ENCODE measurements around the gene TGFBR3L. TPM values are rescaled to one million over a fixed set of nuclear protein-coding genes. Genes with fewer than 3 reads are reported as not detected.
A peak's percentile ranks its signal among the peaks of the same experiment; 100 is the strongest.

TGFBR3L gene
- total and polyA plus RNA-seq, 2 of the 13 experiments (the other 11 are each of a cell fraction or from before 2014, with no cell fraction given) = 0.20 to 1.0 TPM

DNA sequence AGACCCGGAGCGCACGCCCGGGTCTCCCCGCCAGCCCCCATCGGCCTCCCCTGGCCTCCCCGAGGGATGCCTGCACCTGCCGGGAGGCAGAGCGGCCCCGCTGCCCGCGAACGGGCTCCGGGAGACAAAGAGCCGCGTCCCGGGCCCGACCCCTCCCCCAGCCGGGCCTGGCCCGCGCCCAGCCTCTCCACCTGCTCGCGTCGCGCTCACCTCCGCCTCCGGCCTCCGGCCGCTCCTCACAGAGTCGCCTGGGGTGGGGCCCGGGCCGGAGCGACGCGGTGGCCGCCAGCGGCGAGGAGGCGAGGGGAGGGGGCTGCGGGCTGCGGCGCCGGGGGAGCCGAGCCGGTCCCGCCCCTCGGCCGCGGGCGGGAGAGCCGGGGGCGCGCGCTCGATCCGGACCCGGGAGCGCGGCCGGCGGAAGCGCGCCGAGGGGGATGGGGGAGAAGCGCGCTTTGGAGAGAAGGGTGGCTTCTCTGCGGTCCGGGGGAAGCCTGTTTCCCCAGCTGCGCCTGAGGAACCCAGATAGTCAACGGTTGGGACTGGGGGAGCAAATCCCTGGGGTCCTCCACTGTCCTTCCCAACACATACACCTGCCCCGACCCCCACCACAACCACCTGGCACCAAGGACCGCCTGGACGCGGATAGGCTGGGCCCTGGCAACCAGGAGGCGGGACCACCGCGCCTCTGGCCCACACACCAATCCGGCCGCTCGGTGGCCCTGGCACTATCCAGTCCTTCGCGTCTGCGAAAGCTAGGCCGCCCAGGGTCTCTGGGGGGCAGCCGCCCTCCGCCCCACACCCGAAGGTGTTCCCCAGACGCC, 40.3 kb upstream of the TGFBR3L start, which contains the start of gene PRR36 (continued):
- TF ChIP-seq AGO2 (optimal IDR thresholded peaks at IDR 0.05; ENCODE audit: low read depth, low read length) (no peak), ZNF577 (CRISPR knock-in tag; IDR thresholded peaks at IDR 0.05; ENCODE audit: borderline replicate concordance, low read depth) (no peak), SOX6 (IDR thresholded peaks at IDR 0.05) (no peak), SOX6 (CRISPR knock-in tag; IDR thresholded peaks at IDR 0.05) (no peak), ZNF33B (CRISPR knock-in tag; IDR thresholded peaks at IDR 0.05) (no peak), DPF2 (CRISPR knock-in tag; IDR thresholded peaks at IDR 0.05; ENCODE audit: borderline replicate concordance, low read depth) (no peak), NFKBIZ (CRISPR knock-in tag; IDR thresholded peaks at IDR 0.05) (no peak), THAP11 (CRISPR knock-in tag; IDR thresholded peaks at IDR 0.05) (0 out of 2 replicates have a peak, but pooled peaks have one; percentile 8), FOXP1 (IDR thresholded peaks at IDR 0.05) (no peak), FOXP1 (CRISPR knock-in tag; IDR thresholded peaks at IDR 0.05) (no peak), MTF2 (CRISPR knock-in tag; IDR thresholded peaks at IDR 0.05; ENCODE audit: borderline replicate concordance) (no peak), KDM5B (CRISPR knock-in tag; IDR thresholded peaks at IDR 0.05; ENCODE audit: borderline replicate concordance) (peak; percentile 34; the same call in 1 of the 2 replicates), ZNF724P (CRISPR knock-in tag; IDR thresholded peaks at IDR 0.05; ENCODE audit: borderline replicate concordance) (no peak), ZNF709 (CRISPR knock-in tag; IDR thresholded peaks at IDR 0.05) (peak; percentile 76; the same call in 1 of the 2 replicates), ZNF660 (CRISPR knock-in tag; IDR thresholded peaks at IDR 0.05; ENCODE audit: borderline replicate concordance, low read depth) (no peak), MED13 (CRISPR knock-in tag; IDR thresholded peaks at IDR 0.05) (no peak), RFX5 (IDR thresholded peaks at IDR 0.05; ENCODE audit: low read depth, low read length) (no peak), ZNF782 (CRISPR knock-in tag; IDR thresholded peaks at IDR 0.05; ENCODE audit: borderline replicate concordance) (no peak)
- TF ChIP-seq, protein P1, sequence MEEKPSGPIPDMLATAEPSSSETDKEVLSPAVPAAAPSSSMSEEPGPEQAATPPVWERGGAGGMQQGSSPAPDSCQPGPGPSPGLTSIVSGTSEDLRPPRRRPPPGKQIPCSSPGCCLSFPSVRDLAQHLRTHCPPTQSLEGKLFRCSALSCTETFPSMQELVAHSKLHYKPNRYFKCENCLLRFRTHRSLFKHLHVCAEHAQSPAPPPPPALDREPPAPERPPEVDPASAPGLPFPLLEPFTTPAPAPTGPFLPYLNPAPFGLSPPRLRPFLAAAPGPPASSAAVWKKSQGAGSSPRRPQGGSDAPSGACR (CRISPR knock-in tag; IDR thresholded peaks at IDR 0.05) = no peak
- TF ChIP-seq, protein P2, sequence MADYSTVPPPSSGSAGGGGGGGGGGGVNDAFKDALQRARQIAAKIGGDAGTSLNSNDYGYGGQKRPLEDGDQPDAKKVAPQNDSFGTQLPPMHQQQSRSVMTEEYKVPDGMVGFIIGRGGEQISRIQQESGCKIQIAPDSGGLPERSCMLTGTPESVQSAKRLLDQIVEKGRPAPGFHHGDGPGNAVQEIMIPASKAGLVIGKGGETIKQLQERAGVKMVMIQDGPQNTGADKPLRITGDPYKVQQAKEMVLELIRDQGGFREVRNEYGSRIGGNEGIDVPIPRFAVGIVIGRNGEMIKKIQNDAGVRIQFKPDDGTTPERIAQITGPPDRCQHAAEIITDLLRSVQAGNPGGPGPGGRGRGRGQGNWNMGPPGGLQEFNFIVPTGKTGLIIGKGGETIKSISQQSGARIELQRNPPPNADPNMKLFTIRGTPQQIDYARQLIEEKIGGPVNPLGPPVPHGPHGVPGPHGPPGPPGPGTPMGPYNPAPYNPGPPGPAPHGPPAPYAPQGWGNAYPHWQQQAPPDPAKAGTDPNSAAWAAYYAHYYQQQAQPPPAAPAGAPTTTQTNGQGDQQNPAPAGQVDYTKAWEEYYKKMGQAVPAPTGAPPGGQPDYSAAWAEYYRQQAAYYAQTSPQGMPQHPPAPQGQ (CRISPR knock-in tag; IDR thresholded peaks at IDR 0.05; ENCODE audit: borderline replicate concordance) = no peak
- TF ChIP-seq, protein P3, sequence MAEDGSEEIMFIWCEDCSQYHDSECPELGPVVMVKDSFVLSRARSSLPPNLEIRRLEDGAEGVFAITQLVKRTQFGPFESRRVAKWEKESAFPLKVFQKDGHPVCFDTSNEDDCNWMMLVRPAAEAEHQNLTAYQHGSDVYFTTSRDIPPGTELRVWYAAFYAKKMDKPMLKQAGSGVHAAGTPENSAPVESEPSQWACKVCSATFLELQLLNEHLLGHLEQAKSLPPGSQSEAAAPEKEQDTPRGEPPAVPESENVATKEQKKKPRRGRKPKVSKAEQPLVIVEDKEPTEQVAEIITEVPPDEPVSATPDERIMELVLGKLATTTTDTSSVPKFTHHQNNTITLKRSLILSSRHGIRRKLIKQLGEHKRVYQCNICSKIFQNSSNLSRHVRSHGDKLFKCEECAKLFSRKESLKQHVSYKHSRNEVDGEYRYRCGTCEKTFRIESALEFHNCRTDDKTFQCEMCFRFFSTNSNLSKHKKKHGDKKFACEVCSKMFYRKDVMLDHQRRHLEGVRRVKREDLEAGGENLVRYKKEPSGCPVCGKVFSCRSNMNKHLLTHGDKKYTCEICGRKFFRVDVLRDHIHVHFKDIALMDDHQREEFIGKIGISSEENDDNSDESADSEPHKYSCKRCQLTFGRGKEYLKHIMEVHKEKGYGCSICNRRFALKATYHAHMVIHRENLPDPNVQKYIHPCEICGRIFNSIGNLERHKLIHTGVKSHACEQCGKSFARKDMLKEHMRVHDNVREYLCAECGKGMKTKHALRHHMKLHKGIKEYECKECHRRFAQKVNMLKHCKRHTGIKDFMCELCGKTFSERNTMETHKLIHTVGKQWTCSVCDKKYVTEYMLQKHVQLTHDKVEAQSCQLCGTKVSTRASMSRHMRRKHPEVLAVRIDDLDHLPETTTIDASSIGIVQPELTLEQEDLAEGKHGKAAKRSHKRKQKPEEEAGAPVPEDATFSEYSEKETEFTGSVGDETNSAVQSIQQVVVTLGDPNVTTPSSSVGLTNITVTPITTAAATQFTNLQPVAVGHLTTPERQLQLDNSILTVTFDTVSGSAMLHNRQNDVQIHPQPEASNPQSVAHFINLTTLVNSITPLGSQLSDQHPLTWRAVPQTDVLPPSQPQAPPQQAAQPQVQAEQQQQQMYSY (CRISPR knock-in tag; IDR thresholded peaks at IDR 0.05) = no peak
- TF ChIP-seq, protein P4, sequence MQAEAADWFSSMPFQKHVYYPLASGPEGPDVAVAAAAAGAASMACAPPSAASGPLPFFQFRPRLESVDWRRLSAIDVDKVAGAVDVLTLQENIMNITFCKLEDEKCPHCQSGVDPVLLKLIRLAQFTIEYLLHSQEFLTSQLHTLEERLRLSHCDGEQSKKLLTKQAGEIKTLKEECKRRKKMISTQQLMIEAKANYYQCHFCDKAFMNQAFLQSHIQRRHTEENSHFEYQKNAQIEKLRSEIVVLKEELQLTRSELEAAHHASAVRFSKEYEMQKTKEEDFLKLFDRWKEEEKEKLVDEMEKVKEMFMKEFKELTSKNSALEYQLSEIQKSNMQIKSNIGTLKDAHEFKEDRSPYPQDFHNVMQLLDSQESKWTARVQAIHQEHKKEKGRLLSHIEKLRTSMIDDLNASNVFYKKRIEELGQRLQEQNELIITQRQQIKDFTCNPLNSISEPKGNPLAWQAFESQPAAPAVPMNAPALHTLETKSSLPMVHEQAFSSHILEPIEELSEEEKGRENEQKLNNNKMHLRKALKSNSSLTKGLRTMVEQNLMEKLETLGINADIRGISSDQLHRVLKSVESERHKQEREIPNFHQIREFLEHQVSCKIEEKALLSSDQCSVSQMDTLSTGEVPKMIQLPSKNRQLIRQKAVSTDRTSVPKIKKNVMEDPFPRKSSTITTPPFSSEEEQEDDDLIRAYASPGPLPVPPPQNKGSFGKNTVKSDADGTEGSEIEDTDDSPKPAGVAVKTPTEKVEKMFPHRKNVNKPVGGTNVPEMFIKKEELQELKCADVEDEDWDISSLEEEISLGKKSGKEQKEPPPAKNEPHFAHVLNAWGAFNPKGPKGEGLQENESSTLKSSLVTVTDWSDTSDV (CRISPR knock-in tag; IDR thresholded peaks at IDR 0.05) = no peak

All from HepG2 (cell line).